SK-N-MC (cell line): ENCODE data around the gene TGFA.

Experiments
- EZH2 ChIP-seq: fragments of 200-600 bp; sonication (generic); IDR thresholded peaks from one replicate; pipeline ENCODE4 v1.6.1; 2017; ENCODE audit warnings: antibody characterized with exemption
- FOXP2 ChIP-seq: optimal IDR thresholded peaks from 2 replicates; pipeline ENCODE3; 2011; ENCODE audit warnings: mild to moderate bottlenecking, moderate library complexity; ENCODE audit not compliant: insufficient read depth; ENCODE audit errors: extremely low read length, control extremely low read depth
- POLR2AphosphoS5 ChIP-seq: IDR thresholded peaks from 2 replicates; pipeline ENCODE4 v1.6.1; 2012; ENCODE audit warnings: mild to moderate bottlenecking, low read depth, low read length, borderline replicate concordance

GRCh38 chr2:70403267-70404053, 150.2 kb downstream of the TGFA start:
- no peak for TF ChIP-seq EZH2
- no peak for TF ChIP-seq FOXP2
- no peak for TF ChIP-seq POLR2AphosphoS5
